Gastroesophageal sphincter (tissue), 3 donors: ENCODE measurements around the gene FOXO3B.
"Not testable (repeated sequence)": the region's sequence is repeated elsewhere in the genome, so short reads cannot be mapped to it uniquely, and the experiment has no call there.

Experiments
- POLR2A ChIP-seq, 2 donors: fragments of 450-650 bp; IDR thresholded peaks; one replicate each; pipeline ENCODE4 v1.6.1; 2017; ENCODE audit warnings: antibody characterized with exemption in 2 of 2, mild to moderate bottlenecking in 2 of 2, moderate library complexity in 1 of 2
- POLR2AphosphoS5 ChIP-seq: sonication (generic); formaldehyde crosslinking; IDR thresholded peaks from one replicate; pipeline ENCODE4 v1.6.1; 2017; ENCODE audit warnings: antibody characterized with exemption
- TF ChIP-seq, protein P1 (sequence below), 4 experiments: fragments of 200-600 bp in 2 of 4; fragments of 450-650 bp in 2 of 4; sonication (generic) in 1 of 4; IDR thresholded peaks; one replicate each; pipeline ENCODE4 v1.5.1; 2017 to 2019; ENCODE audit warnings: antibody characterized with exemption in 4 of 4, mild to moderate bottlenecking in 2 of 4, moderate library complexity in 2 of 4

DNA sequence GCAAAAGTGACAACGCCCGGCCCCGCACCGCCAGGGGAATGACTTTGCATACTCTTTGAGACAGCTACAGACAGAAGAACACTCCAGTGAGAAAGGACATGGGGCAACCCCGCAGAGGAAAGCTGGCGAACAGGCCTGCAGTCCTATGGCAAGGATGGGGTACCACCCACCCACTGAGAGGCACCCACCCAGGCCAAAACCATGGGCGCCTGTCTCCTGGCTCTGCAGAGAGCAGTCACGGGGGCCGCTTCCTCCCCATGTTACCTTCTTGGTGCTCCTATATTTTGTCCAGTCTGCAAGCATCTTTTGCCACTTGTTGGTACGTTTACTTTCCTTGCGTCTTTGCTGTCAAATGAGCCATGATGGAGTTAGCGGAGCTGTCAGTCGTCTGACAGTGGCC lies 43.8 kb downstream of the FOXO3B start:
- TF ChIP-seq, protein P1, sequence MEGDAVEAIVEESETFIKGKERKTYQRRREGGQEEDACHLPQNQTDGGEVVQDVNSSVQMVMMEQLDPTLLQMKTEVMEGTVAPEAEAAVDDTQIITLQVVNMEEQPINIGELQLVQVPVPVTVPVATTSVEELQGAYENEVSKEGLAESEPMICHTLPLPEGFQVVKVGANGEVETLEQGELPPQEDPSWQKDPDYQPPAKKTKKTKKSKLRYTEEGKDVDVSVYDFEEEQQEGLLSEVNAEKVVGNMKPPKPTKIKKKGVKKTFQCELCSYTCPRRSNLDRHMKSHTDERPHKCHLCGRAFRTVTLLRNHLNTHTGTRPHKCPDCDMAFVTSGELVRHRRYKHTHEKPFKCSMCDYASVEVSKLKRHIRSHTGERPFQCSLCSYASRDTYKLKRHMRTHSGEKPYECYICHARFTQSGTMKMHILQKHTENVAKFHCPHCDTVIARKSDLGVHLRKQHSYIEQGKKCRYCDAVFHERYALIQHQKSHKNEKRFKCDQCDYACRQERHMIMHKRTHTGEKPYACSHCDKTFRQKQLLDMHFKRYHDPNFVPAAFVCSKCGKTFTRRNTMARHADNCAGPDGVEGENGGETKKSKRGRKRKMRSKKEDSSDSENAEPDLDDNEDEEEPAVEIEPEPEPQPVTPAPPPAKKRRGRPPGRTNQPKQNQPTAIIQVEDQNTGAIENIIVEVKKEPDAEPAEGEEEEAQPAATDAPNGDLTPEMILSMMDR (IDR thresholded peaks at IDR 0.05) = not testable (repeated sequence)
- not testable (repeated sequence) for TF ChIP-seq POLR2AphosphoS5; POLR2A (IDR thresholded peaks at IDR 0.05)
